Vagina (tissue), 2 donors: ENCODE measurements around the gene PCNX3.

Experiments used
- POLR2A ChIP-seq, 2 donors: fragments of 450-650 bp; IDR thresholded peaks; one replicate each; pipeline ENCODE4 v1.6.1; 2017; ENCODE audit warnings: antibody characterized with exemption in 2 of 2, mild to moderate bottlenecking in 2 of 2, moderate library complexity in 2 of 2
- POLR2AphosphoS5 ChIP-seq, 2 donors: sonication (generic); formaldehyde crosslinking; IDR thresholded peaks; one replicate each; pipeline ENCODE4 v1.9.0; 2017; ENCODE audit warnings: antibody characterized with exemption in 2 of 2, mild to moderate bottlenecking in 2 of 2, low read depth in 1 of 2; ENCODE audit not compliant: insufficient read depth in 1 of 2
- TF ChIP-seq, protein P1 (sequence below), 3 experiments: fragments of 450-650 bp in 2 of 3; fragments of 200-600 bp in 1 of 3; sonication (generic) in 1 of 3; IDR thresholded peaks; one replicate each; pipeline ENCODE4 v1.5.1; 2017 to 2019; ENCODE audit warnings: antibody characterized with exemption in 3 of 3, mild to moderate bottlenecking in 2 of 3, moderate library complexity in 2 of 3

DNA sequence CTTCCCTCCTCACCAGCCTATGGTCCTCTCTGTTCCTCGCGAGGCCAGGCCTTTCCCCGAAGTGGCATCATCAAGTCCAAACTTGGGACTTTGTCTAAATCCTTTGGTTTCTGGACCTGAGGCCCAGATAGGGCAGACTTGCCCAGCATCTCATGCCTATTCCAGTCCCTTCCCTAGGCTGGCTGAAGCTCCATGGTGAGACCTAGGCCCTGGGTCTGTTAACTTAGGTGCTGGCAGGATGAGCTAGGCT, 35.7 kb downstream of the PCNX3 start:
- TF ChIP-seq, protein P1, sequence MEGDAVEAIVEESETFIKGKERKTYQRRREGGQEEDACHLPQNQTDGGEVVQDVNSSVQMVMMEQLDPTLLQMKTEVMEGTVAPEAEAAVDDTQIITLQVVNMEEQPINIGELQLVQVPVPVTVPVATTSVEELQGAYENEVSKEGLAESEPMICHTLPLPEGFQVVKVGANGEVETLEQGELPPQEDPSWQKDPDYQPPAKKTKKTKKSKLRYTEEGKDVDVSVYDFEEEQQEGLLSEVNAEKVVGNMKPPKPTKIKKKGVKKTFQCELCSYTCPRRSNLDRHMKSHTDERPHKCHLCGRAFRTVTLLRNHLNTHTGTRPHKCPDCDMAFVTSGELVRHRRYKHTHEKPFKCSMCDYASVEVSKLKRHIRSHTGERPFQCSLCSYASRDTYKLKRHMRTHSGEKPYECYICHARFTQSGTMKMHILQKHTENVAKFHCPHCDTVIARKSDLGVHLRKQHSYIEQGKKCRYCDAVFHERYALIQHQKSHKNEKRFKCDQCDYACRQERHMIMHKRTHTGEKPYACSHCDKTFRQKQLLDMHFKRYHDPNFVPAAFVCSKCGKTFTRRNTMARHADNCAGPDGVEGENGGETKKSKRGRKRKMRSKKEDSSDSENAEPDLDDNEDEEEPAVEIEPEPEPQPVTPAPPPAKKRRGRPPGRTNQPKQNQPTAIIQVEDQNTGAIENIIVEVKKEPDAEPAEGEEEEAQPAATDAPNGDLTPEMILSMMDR (IDR thresholded peaks at IDR 0.05), result no peak
- TF ChIP-seq POLR2A (IDR thresholded peaks at IDR 0.05), result no peak
- TF ChIP-seq POLR2AphosphoS5 (IDR thresholded peaks at IDR 0.05; ENCODE audit: insufficient read depth in 1 of 2, low read depth in 1 of 2), result no peak
